GM19351 (cell line): ENCODE results near the gene TEX2.

Experiments
- ATAC-seq: cut with Tn5 transposase; IDR thresholded peaks from one replicate; pipeline ENCODE4 v1.9.1; 2021; ENCODE audit warnings: mild to moderate bottlenecking, moderate library complexity; ENCODE audit not compliant: unreplicated experiment

The TEX2 gene, protein sequence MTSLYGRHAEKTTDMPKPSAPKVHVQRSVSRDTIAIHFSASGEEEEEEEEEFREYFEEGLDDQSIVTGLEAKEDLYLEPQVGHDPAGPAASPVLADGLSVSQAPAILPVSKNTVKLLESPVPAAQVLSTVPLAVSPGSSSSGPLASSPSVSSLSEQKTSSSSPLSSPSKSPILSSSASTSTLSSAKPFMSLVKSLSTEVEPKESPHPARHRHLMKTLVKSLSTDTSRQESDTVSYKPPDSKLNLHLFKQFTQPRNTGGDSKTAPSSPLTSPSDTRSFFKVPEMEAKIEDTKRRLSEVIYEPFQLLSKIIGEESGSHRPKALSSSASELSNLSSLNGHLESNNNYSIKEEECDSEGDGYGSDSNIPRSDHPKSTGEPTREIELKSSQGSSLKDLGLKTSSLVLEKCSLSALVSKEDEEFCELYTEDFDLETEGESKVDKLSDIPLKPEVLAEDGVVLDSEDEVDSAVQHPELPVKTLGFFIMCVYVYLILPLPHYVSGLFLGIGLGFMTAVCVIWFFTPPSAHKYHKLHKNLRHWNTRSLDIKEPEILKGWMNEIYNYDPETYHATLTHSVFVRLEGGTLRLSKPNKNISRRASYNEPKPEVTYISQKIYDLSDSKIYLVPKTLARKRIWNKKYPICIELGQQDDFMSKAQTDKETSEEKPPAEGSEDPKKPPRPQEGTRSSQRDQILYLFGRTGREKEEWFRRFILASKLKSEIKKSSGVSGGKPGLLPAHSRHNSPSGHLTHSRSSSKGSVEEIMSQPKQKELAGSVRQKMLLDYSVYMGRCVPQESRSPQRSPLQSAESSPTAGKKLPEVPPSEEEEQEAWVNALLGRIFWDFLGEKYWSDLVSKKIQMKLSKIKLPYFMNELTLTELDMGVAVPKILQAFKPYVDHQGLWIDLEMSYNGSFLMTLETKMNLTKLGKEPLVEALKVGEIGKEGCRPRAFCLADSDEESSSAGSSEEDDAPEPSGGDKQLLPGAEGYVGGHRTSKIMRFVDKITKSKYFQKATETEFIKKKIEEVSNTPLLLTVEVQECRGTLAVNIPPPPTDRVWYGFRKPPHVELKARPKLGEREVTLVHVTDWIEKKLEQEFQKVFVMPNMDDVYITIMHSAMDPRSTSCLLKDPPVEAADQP

DNA sequence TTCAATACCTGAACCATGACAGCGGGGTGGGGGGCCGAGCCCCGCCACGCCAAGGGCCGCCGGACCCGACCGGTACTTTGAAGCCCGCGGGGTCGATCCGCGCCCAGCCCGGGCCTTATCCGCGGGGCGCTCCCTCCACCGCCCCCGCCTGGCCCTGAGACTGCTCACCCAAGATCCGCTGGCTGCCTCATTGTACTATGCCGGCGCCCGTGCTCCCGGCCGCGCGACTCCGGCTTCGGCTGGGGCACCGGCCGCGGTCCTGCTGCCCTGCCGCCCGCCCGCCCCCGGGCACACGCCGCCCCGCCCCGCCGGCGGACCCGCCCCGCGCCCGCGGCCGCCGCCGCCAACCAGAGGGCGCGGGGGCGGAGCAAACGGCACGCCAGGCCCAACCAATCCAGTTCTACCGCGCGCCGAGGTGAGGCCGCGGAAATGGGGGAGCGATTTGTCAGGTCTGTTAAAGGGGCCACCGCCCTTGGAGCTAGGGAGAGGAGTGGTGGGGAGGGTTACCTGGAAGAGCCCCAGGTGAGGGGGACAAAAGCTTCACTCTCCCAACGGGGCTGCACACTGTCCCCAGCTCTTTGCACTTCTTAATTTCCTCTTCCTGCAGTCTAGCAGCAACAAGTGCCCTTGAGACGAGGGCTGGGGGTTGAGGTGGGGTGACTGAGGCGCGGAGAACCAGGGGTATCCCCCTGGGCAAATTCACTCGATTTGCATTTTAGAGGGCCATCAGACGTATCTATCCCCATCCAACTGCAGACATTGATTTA, at the start of gene TEX2:
TSS of gene TEX2 (minus strand) at position 261 of the 767 bp plus-strand sequence. CDS start 49,043 bp downstream, outside the sequence.
- ATAC-seq: peak; percentile 76

DNA sequence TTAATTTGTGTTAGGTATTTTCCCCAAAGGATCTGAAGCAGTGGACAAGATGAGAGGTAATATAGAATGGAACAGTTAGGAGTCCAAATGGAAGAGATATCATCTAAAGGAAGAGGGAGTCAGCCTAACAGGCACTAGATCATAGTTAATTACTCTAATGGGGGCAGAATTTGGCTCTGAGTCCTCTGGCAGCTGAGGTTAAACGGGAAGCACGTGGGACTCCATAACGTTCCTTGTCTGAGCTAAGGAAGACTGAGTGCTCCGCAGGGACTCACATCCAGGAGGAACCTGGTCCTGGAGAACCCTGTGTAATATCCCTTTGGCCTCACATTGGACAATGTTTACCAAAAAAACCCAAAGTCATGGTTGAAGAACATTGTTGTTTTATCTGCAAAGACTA, 46.6 kb upstream of the TEX2 start:
- ATAC-seq: no peak

DNA sequence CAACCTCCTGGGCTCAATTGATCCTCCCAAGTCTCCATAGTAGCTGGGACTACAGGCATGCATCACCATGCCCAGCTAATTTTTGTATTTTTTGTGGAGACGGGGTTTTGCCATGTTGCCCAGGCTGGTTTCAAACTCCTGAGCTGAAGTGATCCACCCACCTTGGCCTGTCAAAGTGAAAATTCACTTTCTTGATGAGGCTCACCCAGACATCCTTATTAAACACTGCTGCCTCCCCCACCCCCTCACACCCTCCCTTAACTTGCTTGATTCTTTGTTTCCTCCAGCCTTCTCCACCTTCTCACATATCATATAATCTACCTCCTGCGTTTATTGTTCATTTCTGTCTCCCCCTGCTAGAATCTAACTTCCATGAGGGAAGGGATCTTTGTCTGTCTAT, 46.0 kb upstream of the TEX2 start:
- ATAC-seq: no peak

DNA sequence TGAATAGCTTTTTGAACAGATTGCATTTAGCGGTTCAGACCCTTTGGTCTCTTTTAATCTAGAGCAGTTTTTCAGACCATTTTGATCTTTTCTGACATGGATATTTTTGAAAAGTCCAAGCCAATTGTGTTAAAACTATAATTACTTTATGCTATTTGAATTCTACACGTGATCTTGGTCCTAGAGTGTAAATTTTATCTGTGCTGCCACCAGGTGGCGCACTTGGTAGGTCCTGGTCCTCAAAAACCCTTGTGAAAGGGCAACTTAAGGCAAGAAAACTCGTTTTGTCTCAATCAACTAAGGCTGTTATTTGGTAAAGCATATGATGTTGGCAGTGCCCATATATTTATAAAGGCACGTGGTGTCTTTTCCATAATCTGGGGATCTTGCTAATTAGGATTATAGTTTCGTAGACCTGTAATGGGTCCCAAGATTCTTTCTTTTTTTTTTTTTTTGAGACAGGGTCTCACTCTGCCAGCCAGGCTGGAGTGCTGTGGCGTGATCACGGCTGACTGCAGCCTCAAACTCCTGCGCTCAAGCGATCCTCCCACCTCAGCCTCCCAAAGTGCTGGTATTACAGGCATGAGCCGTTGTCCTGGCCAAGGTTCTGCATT, 43.9 kb upstream of the TEX2 start:
- ATAC-seq: no peak

DNA sequence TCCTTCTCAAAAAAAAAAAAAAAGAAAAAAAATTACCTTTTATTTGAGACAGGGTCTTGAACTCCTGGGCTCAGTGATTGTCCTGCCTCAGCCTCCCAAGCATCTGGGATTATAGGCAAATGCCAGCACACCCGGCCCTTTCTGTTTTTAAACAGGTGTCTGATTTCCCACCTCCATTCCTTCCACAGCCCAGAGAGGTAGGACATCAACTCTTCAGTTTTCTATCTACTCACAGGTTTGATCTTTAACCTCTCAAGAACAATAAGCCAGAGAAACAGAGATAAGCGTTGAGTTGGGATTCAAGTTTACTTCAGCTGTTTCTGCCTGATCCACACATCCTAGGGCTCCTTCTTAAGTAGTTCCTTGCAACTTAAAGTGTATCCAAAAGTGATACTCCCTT, 41.5 kb upstream of the TEX2 start:
- no peak for ATAC-seq

DNA sequence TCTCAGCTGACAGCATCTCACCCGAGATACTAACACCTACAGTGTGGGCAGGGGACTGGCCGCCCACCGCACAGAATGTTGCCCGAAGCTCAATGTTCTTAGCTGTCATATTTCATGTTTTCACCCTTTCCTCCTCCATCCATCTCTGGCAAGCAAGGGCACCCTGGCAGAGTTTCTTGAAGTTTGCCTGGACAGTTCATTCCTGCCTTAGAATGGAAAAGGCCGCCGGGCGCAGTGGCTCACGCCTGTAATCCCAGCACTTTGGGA, 37.6 kb upstream of the TEX2 start:
- ATAC-seq: no peak

DNA sequence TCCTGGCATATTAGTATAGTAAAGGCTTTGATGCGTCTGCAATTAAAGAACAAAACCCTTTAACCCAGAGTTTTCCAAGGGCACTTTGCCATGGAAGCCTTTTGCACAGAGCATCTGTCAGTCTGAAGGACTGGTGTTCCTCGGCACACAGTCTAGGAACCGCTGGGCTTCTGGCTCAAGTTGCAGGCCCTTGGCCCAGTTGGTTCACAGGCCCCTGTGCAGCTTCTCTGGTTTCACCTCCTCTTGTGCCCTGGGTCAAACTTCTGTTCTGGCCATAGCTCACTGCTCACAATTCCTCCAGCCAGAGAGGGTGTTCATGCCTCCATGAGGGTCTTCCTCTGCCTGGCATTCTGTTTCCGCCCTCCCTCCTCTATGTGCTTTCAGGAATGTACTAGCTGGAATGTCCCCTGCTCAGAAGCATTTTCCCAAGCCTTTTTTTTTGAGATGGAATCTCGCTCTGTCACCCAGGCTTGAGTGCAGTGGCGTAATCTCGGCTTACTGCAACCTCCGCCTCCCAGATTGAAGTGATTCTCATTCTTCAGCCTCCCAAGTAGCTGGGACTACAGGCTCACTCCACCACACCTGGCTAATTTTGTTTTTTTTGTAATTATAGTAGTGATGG, 34.5 kb upstream of the TEX2 start:
- no peak for ATAC-seq

DNA sequence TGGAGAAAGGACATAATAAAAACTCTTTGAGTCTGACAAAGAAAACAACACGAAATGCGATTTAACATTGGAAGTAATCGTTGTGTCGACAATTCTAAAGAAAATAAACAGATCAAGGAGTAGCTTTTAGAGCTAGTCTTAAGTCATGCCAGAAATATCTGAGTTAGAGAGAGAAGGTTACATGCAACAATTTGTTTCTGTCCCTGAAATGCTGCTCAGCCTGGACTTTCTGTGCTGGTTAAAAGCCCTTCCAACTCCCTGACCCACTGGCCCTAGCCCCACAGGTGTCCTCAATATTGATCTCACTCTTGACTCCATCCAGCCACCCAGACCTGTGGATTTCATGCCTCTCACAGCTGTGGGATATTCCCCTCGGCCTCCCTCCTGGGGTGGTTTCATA, 33.2 kb upstream of the TEX2 start:
- ATAC-seq: no peak

DNA sequence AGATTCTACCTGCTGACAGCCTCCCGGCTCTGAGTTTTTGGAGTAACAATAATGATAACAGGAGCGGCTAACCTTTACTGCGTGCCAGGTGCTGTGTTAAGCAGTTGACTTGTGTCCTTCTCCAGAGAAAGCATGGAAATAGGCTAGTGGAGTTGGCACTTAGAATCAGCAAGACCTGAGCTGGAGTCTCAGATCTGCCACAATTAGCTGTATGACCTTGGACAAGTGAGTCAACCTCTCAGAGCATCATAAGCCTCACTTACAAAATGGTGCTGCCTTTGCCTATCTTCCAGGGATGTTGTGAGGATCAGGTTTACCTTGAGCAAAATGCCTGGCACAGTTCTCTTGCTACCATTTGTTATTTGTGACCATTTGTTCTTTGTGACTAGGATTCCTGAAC, 32.1 kb upstream of the TEX2 start:
- no peak for ATAC-seq

DNA sequence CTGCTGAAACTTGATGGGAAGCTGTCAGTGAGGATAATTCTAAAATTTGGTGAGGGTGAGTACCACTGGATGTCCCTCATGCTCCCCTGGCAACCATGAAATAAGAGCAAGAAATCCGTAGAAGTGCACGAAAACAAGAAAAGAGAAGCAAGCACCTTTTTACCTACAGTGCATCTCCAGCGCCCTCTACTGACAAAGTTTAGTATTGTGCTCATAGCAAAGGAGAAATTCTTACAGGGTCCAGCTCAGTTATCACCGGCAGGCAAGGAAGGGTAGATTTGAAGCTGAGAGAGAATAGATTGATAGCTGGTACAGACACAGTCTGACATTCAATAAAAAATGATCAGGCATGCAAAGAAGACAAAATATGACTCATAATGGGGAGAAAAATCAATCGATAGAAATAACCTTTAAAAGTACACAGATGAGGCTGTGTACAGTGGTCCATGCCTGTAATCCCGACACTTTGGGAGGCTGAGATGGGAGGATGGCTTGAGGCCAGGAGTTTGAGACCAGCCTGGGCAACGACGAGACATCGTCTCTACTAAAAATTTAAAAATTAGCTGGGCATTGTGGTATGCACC, 28.3 kb upstream of the TEX2 start:
- ATAC-seq: no peak

DNA sequence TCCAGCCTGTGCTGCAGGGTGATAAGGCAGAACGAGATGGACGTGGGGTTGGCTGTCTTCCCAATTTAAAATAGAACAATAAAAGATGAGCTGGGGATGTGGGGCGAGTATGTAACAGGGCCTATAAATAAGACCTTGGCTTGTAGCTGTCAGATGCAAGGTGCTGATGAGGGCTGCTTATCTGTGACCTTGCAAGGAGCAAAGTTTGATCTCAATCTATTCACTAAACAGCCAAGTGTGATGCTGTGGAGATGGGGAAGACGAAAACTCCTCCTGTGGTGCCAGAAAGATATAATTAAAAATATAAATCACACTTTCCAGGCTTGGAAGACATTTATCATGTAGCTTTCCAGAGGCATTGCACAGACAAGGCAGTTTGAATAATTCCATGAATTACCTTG, 26.7 kb upstream of the TEX2 start:
- no peak for ATAC-seq

DNA sequence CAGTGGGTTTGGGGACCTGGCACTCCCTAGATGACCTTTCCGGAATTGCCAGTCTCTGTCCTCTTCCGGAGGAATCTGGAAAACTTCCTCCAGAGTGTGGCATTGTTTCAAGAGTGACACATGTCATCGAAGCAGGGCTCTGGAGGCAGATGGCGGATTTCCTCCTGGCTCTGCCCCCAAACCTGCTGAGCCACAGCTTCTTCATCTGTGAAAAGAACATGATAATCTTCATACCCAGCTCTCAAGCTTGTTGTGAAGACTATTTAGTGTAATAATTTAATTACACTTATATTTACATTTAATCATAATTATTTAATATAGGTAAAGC, 19.7 kb upstream of the TEX2 start:
- ATAC-seq: no peak

DNA sequence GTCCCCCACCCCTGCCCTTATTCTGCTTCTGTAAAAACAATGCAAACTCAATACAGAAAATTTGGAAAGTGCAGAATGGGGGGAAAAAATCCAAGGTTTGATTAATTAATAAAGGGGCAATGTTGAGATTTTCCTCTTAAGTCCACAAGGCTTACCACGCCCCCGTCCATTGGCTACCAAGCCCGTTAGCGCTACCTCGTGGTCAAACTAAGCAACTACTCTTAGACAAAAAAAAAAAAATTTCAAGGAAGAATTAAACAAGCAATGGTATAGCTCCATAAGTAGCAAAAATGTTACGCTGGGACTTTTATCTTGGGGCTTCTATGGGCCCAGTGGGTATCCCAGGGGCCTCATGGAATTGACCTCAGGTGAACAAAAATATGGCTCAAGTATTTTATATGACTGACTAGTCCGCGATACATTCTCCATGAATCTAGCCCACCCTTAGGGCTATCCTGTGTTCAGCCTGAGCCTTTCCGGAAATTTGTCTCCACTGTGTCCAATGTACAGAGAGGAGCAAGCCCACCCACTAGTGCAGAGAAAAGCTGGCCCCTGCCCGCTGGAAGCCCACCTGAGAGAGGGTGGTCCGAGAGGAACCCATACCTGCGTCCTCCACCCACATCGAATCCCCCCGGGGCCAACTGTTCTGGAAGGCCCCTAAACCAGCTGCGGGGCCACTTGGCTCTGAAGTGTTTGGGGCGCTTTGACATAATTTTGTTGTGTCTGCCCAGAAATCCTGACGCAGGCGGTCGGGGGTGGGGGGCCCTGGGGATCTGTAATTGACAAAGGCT, 19.1 kb upstream of the TEX2 start:
- no peak for ATAC-seq

DNA sequence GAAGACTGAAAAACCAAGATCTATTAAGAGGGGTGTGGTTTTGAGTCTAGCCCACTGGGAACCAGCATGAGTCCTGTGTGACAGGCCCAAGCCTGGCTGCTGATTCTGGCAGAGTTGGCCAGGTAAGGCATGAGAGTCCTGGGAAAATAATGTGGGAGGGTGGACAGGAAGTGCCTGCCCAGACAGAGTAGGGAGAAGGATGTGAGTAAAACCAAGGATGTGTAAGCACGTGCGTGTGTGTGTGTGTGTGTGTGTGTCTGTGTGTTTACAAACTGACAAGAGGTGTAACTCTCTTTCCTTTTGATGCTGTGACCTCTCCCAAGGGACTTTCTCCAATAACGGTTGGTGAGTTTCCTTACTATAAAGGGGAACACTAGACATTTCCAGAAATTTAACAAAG, 15.6 kb upstream of the TEX2 start:
- no peak for ATAC-seq

DNA sequence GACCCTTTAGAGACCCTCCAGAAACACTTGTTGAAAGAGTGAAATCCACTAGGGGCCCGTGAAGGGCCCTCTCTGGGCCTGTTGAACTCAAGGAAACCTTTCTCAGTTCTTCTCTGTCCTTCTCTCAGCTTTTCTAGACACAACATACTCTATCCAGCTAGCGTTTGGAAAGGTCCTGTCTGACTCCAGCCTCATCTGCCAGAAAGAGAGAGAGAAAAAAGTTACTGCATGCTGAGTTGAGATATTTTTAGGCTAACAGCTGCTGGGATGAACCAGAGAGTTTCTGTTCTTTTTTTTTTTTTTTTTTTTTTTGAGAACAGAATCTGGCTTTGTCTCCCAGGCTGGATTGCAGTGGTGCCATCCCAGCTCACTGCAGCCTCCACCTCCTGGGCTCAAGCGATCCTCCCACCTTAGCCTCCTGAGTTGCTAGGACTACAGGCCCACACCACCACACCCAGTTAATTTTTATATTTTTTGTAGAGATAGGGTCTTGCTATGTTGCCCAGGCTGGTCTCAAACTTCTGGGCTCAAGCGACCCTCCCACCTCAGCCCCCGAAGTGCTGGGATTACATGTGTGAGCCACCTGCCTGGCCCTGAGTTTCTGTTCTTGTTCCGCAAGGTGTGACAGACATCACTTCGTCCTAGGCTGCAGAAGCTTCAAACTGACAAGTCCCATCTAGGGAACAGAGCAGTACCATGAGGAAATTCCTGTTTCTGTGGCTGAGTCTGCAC, 14.9 kb upstream of the TEX2 start:
- ATAC-seq: no peak

DNA sequence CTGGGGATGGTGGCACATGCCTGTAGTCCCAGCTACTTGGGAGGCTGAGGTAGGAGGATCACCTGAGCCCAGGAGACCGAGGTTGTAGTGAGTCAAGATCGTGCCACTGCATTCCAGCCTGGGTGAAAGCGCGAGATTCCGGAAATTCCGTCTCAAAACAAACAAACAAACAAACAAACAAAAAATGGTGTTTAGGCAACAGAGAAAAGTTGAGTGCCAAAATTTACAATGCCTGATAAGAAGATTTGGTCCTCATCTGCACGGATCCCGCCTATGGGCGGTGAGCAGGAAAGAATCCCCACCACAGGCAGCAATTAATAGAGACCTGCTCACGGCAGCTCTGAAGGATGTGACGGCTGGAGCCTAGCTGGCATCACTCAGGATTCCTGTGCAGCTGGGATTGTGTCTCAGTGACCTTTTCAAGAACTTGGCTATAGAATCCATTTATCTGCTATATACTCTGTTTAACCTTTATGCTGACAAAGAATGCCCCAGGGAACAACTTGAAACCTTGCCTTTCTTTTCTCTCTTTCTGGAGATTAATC, 14.0 kb upstream of the TEX2 start:
- no peak for ATAC-seq

DNA sequence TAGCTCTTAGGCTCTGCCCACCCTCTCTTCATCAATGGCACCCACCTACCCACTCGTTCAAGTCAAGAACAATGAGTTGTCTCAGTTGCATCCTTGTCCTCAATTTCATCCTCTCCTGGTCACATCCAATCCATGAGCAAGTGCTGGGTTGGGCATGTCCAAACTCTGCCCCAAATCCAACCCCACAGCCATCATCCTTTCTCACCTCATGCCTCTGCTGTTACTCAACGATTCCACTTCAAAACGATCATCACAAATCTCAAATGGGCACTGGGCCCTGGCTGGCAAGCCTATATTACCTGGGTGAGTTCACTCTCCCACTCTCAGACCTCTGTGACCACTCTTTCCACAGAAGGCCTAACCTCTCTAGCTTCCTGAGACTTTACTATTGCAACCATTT, 12.0 kb upstream of the TEX2 start:
- ATAC-seq: no peak

DNA sequence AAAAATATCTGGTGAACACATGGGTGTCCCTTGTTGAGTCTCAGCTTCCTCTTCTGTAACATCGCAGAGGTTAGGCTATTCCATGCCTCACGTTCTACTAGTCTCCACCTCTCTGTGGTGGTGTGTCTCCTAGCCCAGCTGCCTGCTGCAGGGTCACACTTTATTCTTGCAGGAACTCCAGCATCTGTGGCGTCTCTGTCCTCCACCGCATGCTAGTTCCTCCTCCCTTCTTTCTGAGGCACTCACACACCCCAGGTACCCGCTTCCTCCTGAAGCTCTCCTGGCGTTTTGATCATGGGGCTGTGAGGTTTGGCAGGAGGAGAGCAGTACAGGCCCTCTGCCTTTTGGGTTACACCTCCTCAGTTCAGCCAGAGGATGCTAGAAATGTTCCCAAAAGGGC, 9.9 kb upstream of the TEX2 start:
- ATAC-seq: no peak
